ENCODE measurements around the gene G6PC3.

GRCh38 chr17:44082256-44082927, 11.9 kb downstream of the G6PC3 start:
- no peak for TF ChIP-seq CTCF (IDR thresholded peaks at IDR 0.05; ENCODE audit: low read depth, low read length, missing input control)
- TF ChIP-seq RXRA (IDR thresholded peaks at IDR 0.05), result no peak
- no peak for TF ChIP-seq ZBTB33 (IDR thresholded peaks at IDR 0.05)
- TF ChIP-seq SP1 (IDR thresholded peaks at IDR 0.05), result no peak
- TF ChIP-seq MAX (IDR thresholded peaks at IDR 0.05), result no peak
- TF ChIP-seq TAF1 (conservative IDR thresholded peaks at IDR 0.05), result no peak
- no peak for TF ChIP-seq REST (IDR thresholded peaks at IDR 0.05)
- TF ChIP-seq JUND (IDR thresholded peaks at IDR 0.05), result no peak
- no peak for TF ChIP-seq RAD21 (IDR thresholded peaks at IDR 0.05)

All from liver (tissue), 3 donors.